ENCODE results near the gene ZNF341.
A peak's percentile ranks its signal among the peaks of the same experiment; 100 is the strongest.

Gene ZNF341

GRCh38 chr20:33702861-33703260 lies 28.9 kb upstream of the ZNF341 start:
- no peak for TF ChIP-seq CTCF (IDR thresholded peaks at IDR 0.05)
- no peak overlapping the region for H3K9ac ChIP-seq

GRCh38 chr20:33703498-33704137 lies 28.2 kb upstream of the ZNF341 start:
- Histone ChIP-seq H3K4me3 (ENCODE audit: low read depth, low read length) (no peak overlapping the region), H3K79me2 (no peaks in the 10 kb centered on the region), H3K4me1 (peaks cover 3% of the 10 kb centered on the region), H2AFZ (no peak overlapping the region), H3K27me3 (ENCODE audit: control insufficient read depth, insufficient read depth, low read length) (no peaks in the 10 kb centered on the region), H3K4me2 (ENCODE audit: low read length) (no peak overlapping the region), H3K9me3 (ENCODE audit: control insufficient read depth, low read length) (no peaks in the 10 kb centered on the region), H3K9ac (no peak overlapping the region), H3K36me3 (ENCODE audit: control insufficient read depth, insufficient read depth, low read length) (no peaks in the 10 kb centered on the region), H3K27ac (no peak overlapping the region)
- TF ChIP-seq CTCF (IDR thresholded peaks at IDR 0.05): no peak

More at GRCh38 chr20:33702861-33703260, 28.9 kb upstream of the ZNF341 start:
- no peak overlapping the region for H3K4me2 ChIP-seq (ENCODE audit: low read length)
- peak overlapping the region; percentile 38 for H2AFZ ChIP-seq
- peaks cover 3% of the 10 kb centered on the region for H3K4me1 ChIP-seq
- H3K27me3 ChIP-seq (ENCODE audit: control insufficient read depth, insufficient read depth, low read length): no peaks in the 10 kb centered on the region
- H3K79me2 ChIP-seq: no peaks in the 10 kb centered on the region
- H3K9me3 ChIP-seq (ENCODE audit: control insufficient read depth, low read length): no peaks in the 10 kb centered on the region
- no peaks in the 10 kb centered on the region for H3K36me3 ChIP-seq (ENCODE audit: control insufficient read depth, insufficient read depth, low read length)
- no peak overlapping the region for H3K4me3 ChIP-seq (ENCODE audit: low read depth, low read length)
- no peak overlapping the region for H3K27ac ChIP-seq

- Histone ChIP-seq H3K27ac (no peak overlapping the region), H3K4me2 (ENCODE audit: low read length) (no peak overlapping the region), H3K4me1 (peaks cover 3% of the 10 kb centered on the region), H2AFZ (no peak overlapping the region), H3K79me2 (no peaks in the 10 kb centered on the region), H3K27me3 (ENCODE audit: control insufficient read depth, insufficient read depth, low read length) (no peaks in the 10 kb centered on the region), H3K36me3 (ENCODE audit: control insufficient read depth, insufficient read depth, low read length) (no peaks in the 10 kb centered on the region), H3K4me3 (ENCODE audit: low read depth, low read length) (no peak overlapping the region), H3K9me3 (ENCODE audit: control insufficient read depth, low read length) (no peaks in the 10 kb centered on the region), H3K9ac (no peak overlapping the region)
- TF ChIP-seq CTCF (IDR thresholded peaks at IDR 0.05): no peak
These were observed 27.4 kb upstream of the ZNF341 start for GRCh38 chr20:33704197-33704924.

- Histone ChIP-seq H3K4me3 (ENCODE audit: low read depth, low read length) (no peak overlapping the region), H3K27ac (no peak overlapping the region), H3K79me2 (no peaks in the 10 kb centered on the region), H3K9me3 (ENCODE audit: control insufficient read depth, low read length) (no peaks in the 10 kb centered on the region), H3K27me3 (ENCODE audit: control insufficient read depth, insufficient read depth, low read length) (no peaks in the 10 kb centered on the region), H3K36me3 (ENCODE audit: control insufficient read depth, insufficient read depth, low read length) (no peaks in the 10 kb centered on the region), H3K4me2 (ENCODE audit: low read length) (no peak overlapping the region), H3K9ac (no peak overlapping the region), H3K4me1 (peaks cover 3% of the 10 kb centered on the region), H2AFZ (no peak overlapping the region)
- no peak for TF ChIP-seq CTCF (IDR thresholded peaks at IDR 0.05)
These were observed 24.1 kb upstream of the ZNF341 start for GRCh38 chr20:33707668-33708067.
